H1 (cell line): ENCODE results near the gene ASXL2. TPM values are rescaled to one million over a fixed set of nuclear protein-coding genes. Genes with fewer than 3 reads are reported as not detected.

Experiments
- ATF3 ChIP-seq: IDR thresholded peaks from 2 replicates; pipeline ENCODE4 v1.6.1; 2011; ENCODE audit warnings: low read depth, mild to moderate bottlenecking, low read length; ENCODE audit not compliant: insufficient read depth
- CHD7 ChIP-seq: fragments of 300-600 bp; sonication (generic); IDR thresholded peaks from 2 replicates; pipeline ENCODE4 v1.7.1; 2012; ENCODE audit warnings: low read length, moderate library complexity, mild to moderate bottlenecking, inconsistent platforms; ENCODE audit not compliant: insufficient replicate concordance
- HDAC6 ChIP-seq: IDR thresholded peaks from one replicate; pipeline ENCODE4 v1.7.1; 2012; ENCODE audit warnings: low read depth, mild to moderate bottlenecking, inconsistent platforms, low read length, moderate library complexity
- JUN ChIP-seq: IDR thresholded peaks from 2 replicates; pipeline ENCODE4 v1.6.1; 2011; ENCODE audit warnings: low read depth, mild to moderate bottlenecking, improper control_type of control experiment, low read length
- KDM1A ChIP-seq: fragments of 200-600, 300-600 bp; sonication (generic); IDR thresholded peaks from 2 replicates; pipeline ENCODE4 v1.7.1; 2016; ENCODE audit warnings: mild to moderate bottlenecking, low read length, borderline replicate concordance
- POLR2AphosphoS5 ChIP-seq: IDR thresholded peaks from 2 replicates; pipeline ENCODE4 v1.6.1; 2011; ENCODE audit warnings: low read depth, low read length
- POU5F1 ChIP-seq: IDR thresholded peaks from 2 replicates; pipeline ENCODE4 v1.6.1; 2011; ENCODE audit warnings: low read depth, mild to moderate bottlenecking, low read length, moderate library complexity
- polyA plus RNA-seq, 7 experiments: library from polyadenylated mRNA; depleted of rRNA in 3 of 7; stranded (reverse) in 5 of 7; unstranded in 2 of 7; fragments of >200 nt in 5 of 7; fragments of 200-250 nt in 2 of 7; gene quantifications; 1 replicate in 5 of 7; 2 replicates in 1 of 7; 4 replicates in 1 of 7; pipeline versions ENCODE4 v1.2.1 to v1.2.3, GENCODE V29; 2011 to 2013; ENCODE audit warnings: missing spikeins in 2 of 7, mixed read lengths in 2 of 7
- total RNA-seq: library from RNA; stranded (reverse); fragmentation: NEBNext Ultra II Directional; extraction: Animal tissue kit (Norgen Biotek cat#: 25700); gene quantifications from 2 replicates; pipeline ENCODE4 v1.2.1, GENCODE V29; 2021

The ASXL2 gene
- total and polyA plus RNA-seq, 2 of the 8 experiments (the other 6 are each of a cell fraction or from before 2014, with no cell fraction given) = 7.2 to 41.3 TPM

GRCh38 chr2:25831746-25832449, 46.4 kb downstream of the ASXL2 start (continued):
- TF ChIP-seq JUN (no peak), POU5F1 (no peak), HDAC6 (no peak), CHD7 (no peak), KDM1A (no peak), ATF3 (no peak), POLR2AphosphoS5 (no peak)
